ENCODE data around the gene GCNA. TPM values are rescaled to one million over a fixed set of nuclear protein-coding genes. Genes with fewer than 3 reads are reported as not detected.

GCNA gene
- polyA plus RNA-seq, 1 donor (not counting 4 experiments of a cell fraction or from before 2014, with no cell fraction given) = 1.2 TPM

GRCh38 chrX:71546879-71547278, 31.4 kb upstream of the GCNA start:
- Histone ChIP-seq H2AFZ (ENCODE audit: control insufficient read depth, low read length) (no peak overlapping the region), H3K36me3 (ENCODE audit: control insufficient read depth in 2 of 2, extremely low read depth in 1 of 2, insufficient read depth in 2 of 2, low read length in 2 of 2) (peaks cover 2 to 20% of the 10 kb centered on the region in 2 experiments), H3K4me3 (ENCODE audit: control insufficient read depth in 2 of 3, extremely low read depth in 1 of 3, insufficient read depth in 2 of 3, low read depth in 1 of 3, low read length in 3 of 3) (no peak overlapping the region), H3K9me1 (ENCODE audit: control insufficient read depth, extremely low read depth, insufficient read depth, low read length) (no peaks in the 10 kb centered on the region), H3K4me2 (ENCODE audit: control insufficient read depth, extremely low read depth, insufficient read depth, low read depth, low read length) (no peak overlapping the region), H3K9ac (ENCODE audit: control insufficient read depth, extremely low read depth, insufficient read depth, low read length) (no peak overlapping the region), H3K27ac (ENCODE audit: control insufficient read depth, insufficient read depth, low read length) (no peak overlapping the region), H3K27me3 (ENCODE audit: control insufficient read depth, extremely low read depth, insufficient read depth, low read length) (no peaks in the 10 kb centered on the region), H3K4me1 (ENCODE audit: control insufficient read depth, extremely low read depth, insufficient read depth, low read length) (peaks cover 15% of the 10 kb centered on the region), H4K20me1 (ENCODE audit: control insufficient read depth, extremely low read depth, insufficient read depth, low read length) (peaks cover 21% of the 10 kb centered on the region), H3K79me2 (ENCODE audit: control insufficient read depth, insufficient read depth, low read length) (peaks cover 48% of the 10 kb centered on the region), H3K9me3 (ENCODE audit: control insufficient read depth, low read depth, low read length) (no peaks in the 10 kb centered on the region)
- dilution Hi-C loops (cut with MboI; ENCODE audit: extremely low pct_ligation_motif_present, low sequenced_read_pairs) = no loop called here
- no peak for FAIRE-seq
- TF ChIP-seq EZH2 (IDR thresholded peaks at IDR 0.05; ENCODE audit: low read length) (no peak), CTCF (optimal IDR thresholded peaks at IDR 0.05 in 1 of 3, IDR thresholded peaks at IDR 0.05 in 1 of 3, conservative IDR thresholded peaks at IDR 0.05 in 1 of 3; ENCODE audit: extremely low read depth in 1 of 3, insufficient read depth in 2 of 3, low read length in 3 of 3) (no peak)
- DNase-seq (ENCODE audit: low read depth, low spot score) = no peak

GRCh38 chrX:71547339-71547738, 30.9 kb upstream of the GCNA start:
- Histone ChIP-seq H3K9ac (ENCODE audit: control insufficient read depth, extremely low read depth, insufficient read depth, low read length) (no peak overlapping the region), H3K9me1 (ENCODE audit: control insufficient read depth, extremely low read depth, insufficient read depth, low read length) (no peaks in the 10 kb centered on the region), H2AFZ (ENCODE audit: control insufficient read depth, low read length) (no peak overlapping the region), H3K4me1 (ENCODE audit: control insufficient read depth, extremely low read depth, insufficient read depth, low read length) (peaks cover 12% of the 10 kb centered on the region), H3K4me3 (ENCODE audit: control insufficient read depth in 2 of 3, extremely low read depth in 1 of 3, insufficient read depth in 2 of 3, low read depth in 1 of 3, low read length in 3 of 3) (no peak overlapping the region), H3K27me3 (ENCODE audit: control insufficient read depth, extremely low read depth, insufficient read depth, low read length) (no peaks in the 10 kb centered on the region), H4K20me1 (ENCODE audit: control insufficient read depth, extremely low read depth, insufficient read depth, low read length) (peaks cover 21% of the 10 kb centered on the region), H3K36me3 (ENCODE audit: control insufficient read depth in 2 of 2, extremely low read depth in 1 of 2, insufficient read depth in 2 of 2, low read length in 2 of 2) (peaks cover 2 to 20% of the 10 kb centered on the region in 2 experiments), H3K9me3 (ENCODE audit: control insufficient read depth, low read depth, low read length) (no peaks in the 10 kb centered on the region), H3K79me2 (ENCODE audit: control insufficient read depth, insufficient read depth, low read length) (peaks cover 44% of the 10 kb centered on the region), H3K27ac (ENCODE audit: control insufficient read depth, insufficient read depth, low read length) (no peak overlapping the region), H3K4me2 (ENCODE audit: control insufficient read depth, extremely low read depth, insufficient read depth, low read depth, low read length) (no peak overlapping the region)
- no peak for FAIRE-seq
- DNase-seq (ENCODE audit: low read depth, low spot score) = no peak
- TF ChIP-seq EZH2 (IDR thresholded peaks at IDR 0.05; ENCODE audit: low read length) = no peak
- no peak for TF ChIP-seq CTCF (optimal IDR thresholded peaks at IDR 0.05 in 1 of 3, IDR thresholded peaks at IDR 0.05 in 1 of 3, conservative IDR thresholded peaks at IDR 0.05 in 1 of 3; ENCODE audit: extremely low read depth in 1 of 3, insufficient read depth in 2 of 3, low read length in 3 of 3)
- dilution Hi-C loops (cut with MboI; ENCODE audit: extremely low pct_ligation_motif_present, low sequenced_read_pairs) = no loop called here

All from keratinocyte (primary cell).